ENCODE data around the gene RYK.

Gene RYK

GRCh38 chr3:134179508-134179907 is 71.2 kb downstream of the RYK start:
- Mint-ChIP-seq H3K27me3 (ENCODE audit: low read depth) (no peaks in the 10 kb centered on the region), H3K9me3 (no peaks in the 10 kb centered on the region), H3K36me3 (ENCODE audit: low read depth) (peaks cover 70% of the 10 kb centered on the region), H3K4me3 (no peak overlapping the region), H3K27ac (no peak overlapping the region), H3K4me1 (no peaks in the 10 kb centered on the region)
- TF ChIP-seq CTCF (IDR thresholded peaks at IDR 0.05; ENCODE audit: unreplicated experiment in 3 of 3), result no peak

GRCh38 chr3:134163096-134163495 is 87.6 kb downstream of the RYK start:
- peaks cover 63% of the 10 kb centered on the region for H3K36me3 Mint-ChIP-seq (ENCODE audit: low read depth)
- no peaks in the 10 kb centered on the region for H3K27me3 Mint-ChIP-seq (ENCODE audit: low read depth)
- H3K9me3 Mint-ChIP-seq, result no peaks in the 10 kb centered on the region
- peak overlapping the region in 2 of 3 experiments; percentile 13 to 37 for H3K27ac Mint-ChIP-seq
- TF ChIP-seq CTCF (IDR thresholded peaks at IDR 0.05; ENCODE audit: unreplicated experiment in 3 of 3), result no peak
- H3K4me3 Mint-ChIP-seq, result no peak overlapping the region
- peaks cover 15% of the 10 kb centered on the region for H3K4me1 Mint-ChIP-seq

- Mint-ChIP-seq H3K27me3 (ENCODE audit: low read depth) (no peaks in the 10 kb centered on the region), H3K36me3 (ENCODE audit: low read depth) (peaks cover 62% of the 10 kb centered on the region), H3K4me1 (peaks cover 15% of the 10 kb centered on the region), H3K27ac (peak overlapping the region; percentile 37 to 80 (median 60)), H3K9me3 (no peaks in the 10 kb centered on the region), H3K4me3 (peak overlapping the region in 2 of 3 experiments; percentile 15 to 22)
- no peak for TF ChIP-seq CTCF (IDR thresholded peaks at IDR 0.05; ENCODE audit: unreplicated experiment in 3 of 3)
Measured at GRCh38 chr3:134161898-134162615, 88.6 kb downstream of the RYK start.

GRCh38 chr3:134155446-134155845 is 95.2 kb downstream of the RYK start:
- no peak overlapping the region for H3K27ac Mint-ChIP-seq
- H3K9me3 Mint-ChIP-seq, result no peaks in the 10 kb centered on the region
- no peaks in the 10 kb centered on the region for H3K27me3 Mint-ChIP-seq (ENCODE audit: low read depth)
- no peak for TF ChIP-seq CTCF (IDR thresholded peaks at IDR 0.05; ENCODE audit: unreplicated experiment in 3 of 3)
- no peak overlapping the region for H3K4me3 Mint-ChIP-seq
- peaks cover 71% of the 10 kb centered on the region for H3K36me3 Mint-ChIP-seq (ENCODE audit: low read depth)
- H3K4me1 Mint-ChIP-seq, result no peaks in the 10 kb centered on the region

- H3K4me3 Mint-ChIP-seq, result no peak overlapping the region
- no peaks in the 10 kb centered on the region for H3K4me1 Mint-ChIP-seq
- peaks cover 63% of the 10 kb centered on the region for H3K36me3 Mint-ChIP-seq (ENCODE audit: low read depth)
- no peak for TF ChIP-seq CTCF (IDR thresholded peaks at IDR 0.05; ENCODE audit: unreplicated experiment in 3 of 3)
- H3K27ac Mint-ChIP-seq, result no peak overlapping the region
- H3K9me3 Mint-ChIP-seq, result no peaks in the 10 kb centered on the region
- H3K27me3 Mint-ChIP-seq (ENCODE audit: low read depth), result no peaks in the 10 kb centered on the region
Measured at GRCh38 chr3:134153761-134154160, 96.9 kb downstream of the RYK start.

- no peak overlapping the region for H3K4me3 Mint-ChIP-seq
- no peaks in the 10 kb centered on the region for H3K4me1 Mint-ChIP-seq
- no peaks in the 10 kb centered on the region for H3K27me3 Mint-ChIP-seq (ENCODE audit: low read depth)
- TF ChIP-seq CTCF (IDR thresholded peaks at IDR 0.05; ENCODE audit: unreplicated experiment in 3 of 3), result no peak
- H3K36me3 Mint-ChIP-seq (ENCODE audit: low read depth), result peaks cover 58% of the 10 kb centered on the region
- no peak overlapping the region for H3K27ac Mint-ChIP-seq
- H3K9me3 Mint-ChIP-seq, result no peaks in the 10 kb centered on the region
Measured at GRCh38 chr3:134150476-134150875, 100.2 kb downstream of the RYK start.

All from nephron (organoid).